Mammary microvascular endothelial cell (primary cell): ENCODE measurements around the gene COL25A1. TPM values are rescaled to one million over a fixed set of nuclear protein-coding genes. Genes with fewer than 3 reads are reported as not detected.

Source experiments
- total RNA-seq: library from RNA; depleted of rRNA; stranded (reverse); fragments of >200 nt; gene quantifications from 2 replicates; pipeline ENCODE4 v1.2.3, GENCODE V29; 2015

COL25A1 gene
- 7.4 and 9.1 TPM in 2 replicates for total RNA-seq

DNA sequence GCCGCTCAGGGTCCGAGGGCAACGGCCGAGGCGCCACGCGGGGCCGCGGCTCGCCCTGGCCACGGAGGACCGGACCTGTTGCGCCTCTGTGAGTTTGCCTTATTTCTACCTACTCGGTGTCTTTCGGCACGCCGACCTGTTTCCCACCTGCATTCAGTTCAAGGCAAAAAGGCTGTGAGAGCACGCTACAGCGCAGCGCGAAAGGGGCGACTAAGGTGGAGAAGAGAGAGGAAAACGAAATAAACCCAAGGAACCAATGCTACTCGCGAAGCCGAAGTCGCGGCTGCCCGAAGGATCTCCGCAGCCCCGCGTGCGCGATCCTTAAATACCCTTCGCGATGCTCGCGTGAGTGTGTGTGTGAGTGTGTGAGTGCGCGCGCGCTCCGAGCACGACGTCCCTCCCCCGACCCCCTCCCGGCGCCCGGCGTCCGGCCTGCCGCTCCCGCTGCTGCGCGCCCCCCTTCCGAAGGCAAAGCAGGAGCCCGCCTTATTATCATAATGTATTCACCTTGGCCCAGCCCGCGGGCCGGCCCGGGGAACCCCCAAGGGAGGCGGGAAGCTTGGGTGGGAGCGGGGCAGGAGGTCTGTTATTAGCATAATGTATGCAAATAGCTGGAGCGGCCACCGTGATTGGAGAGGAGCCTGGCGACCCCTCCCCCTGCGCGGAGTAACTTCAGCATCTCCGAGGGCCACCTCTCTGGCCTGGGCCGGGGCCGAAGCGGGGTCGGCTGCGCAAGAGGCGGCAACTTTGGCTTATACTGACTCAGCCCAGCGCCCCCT, at the start of gene COL25A1:
TSS of gene COL25A1 (minus strand) at position 298 of the 779 bp plus-strand sequence.

DNA sequence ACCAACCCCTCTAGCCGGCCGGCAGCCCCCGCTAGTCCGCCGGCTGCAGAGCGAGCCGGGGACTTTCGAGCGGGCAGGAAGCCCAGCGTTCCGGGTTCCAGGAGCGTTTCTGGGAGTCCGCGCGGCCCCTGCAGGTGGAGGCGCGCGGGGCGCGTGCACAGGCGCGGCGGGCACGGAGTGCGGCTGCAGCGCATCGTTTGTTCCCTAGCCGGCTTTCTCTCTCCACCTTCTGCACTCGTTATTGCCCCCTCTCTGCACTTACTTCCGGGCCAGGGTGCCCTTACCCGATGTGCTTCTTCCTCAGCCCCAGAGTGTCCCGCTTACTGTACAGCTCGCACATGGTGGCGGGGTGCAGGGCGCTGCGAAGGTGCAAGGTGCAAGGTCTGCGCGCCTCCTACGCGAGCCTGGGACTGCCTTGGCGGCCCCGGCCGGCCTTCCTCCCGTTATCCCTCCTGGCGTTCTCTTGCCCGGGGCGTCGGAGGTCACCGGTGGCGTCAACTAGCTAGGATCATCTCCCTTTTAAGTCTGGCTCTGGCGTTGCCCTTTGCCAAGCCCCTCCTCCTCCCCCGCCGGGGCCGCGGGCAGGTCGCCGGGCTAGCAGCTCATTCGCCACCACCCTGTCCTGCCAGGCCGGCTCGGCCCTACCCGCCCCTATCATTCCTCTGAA, 539.8 kb downstream of the COL25A1 start, which contains the start of gene ETNPPL:
TSS of gene ETNPPL (minus strand) at position 495 of the 667 bp plus-strand sequence. CDS start at position 340, 155 bp downstream.

Other genes starting within 250 kb of the COL25A1 start
- gene SEC24B, start 131.2 kb upstream of the COL25A1 start, total RNA-seq = 19.1 and 23.0 TPM in 2 replicates